Keratinocyte (primary cell): ENCODE results near the gene ADAT3. TPM values are rescaled to one million over a fixed set of nuclear protein-coding genes. Genes with fewer than 3 reads are reported as not detected.

Experiments used
- DNase-seq: peaks from one replicate; pipeline ENCODE4 v3.0.0-alpha.2; 2011; ENCODE audit warnings: low read depth, missing footprints, low spot score
- FAIRE-seq: peaks from 2 replicates; lab custom pipeline; 2011; peaks lifted over from hg19 to GRCh38; lab: Jason Lieb, UNC
- H2AFZ ChIP-seq: 2 replicates; pipeline ENCODE4 v1.6.0; 2012; ENCODE audit warnings: low read length, control low read depth, inconsistent platforms; ENCODE audit not compliant: control insufficient read depth
- H3K27ac ChIP-seq: 2 replicates; pipeline ENCODE4 v1.5.1; 2011; ENCODE audit warnings: low read length; ENCODE audit not compliant: control insufficient read depth, insufficient read depth
- H3K27me3 ChIP-seq: 3 replicates; pipeline ENCODE4 v1.6.0; 2011; ENCODE audit warnings: low read length; ENCODE audit not compliant: control insufficient read depth, insufficient read depth; ENCODE audit errors: extremely low read depth
- H3K36me3 ChIP-seq, 2 experiments: 2 replicates in 1 of 2; 3 replicates in 1 of 2; pipeline ENCODE4 v1.5.1; 2011; ENCODE audit warnings: low read length in 2 of 2, mild to moderate bottlenecking in 1 of 2; ENCODE audit not compliant: control insufficient read depth in 2 of 2, insufficient read depth in 2 of 2; ENCODE audit errors: extremely low read depth in 1 of 2
- H3K4me1 ChIP-seq: 3 replicates; pipeline ENCODE4 v1.5.1; 2011; ENCODE audit warnings: low read length; ENCODE audit not compliant: control insufficient read depth, insufficient read depth; ENCODE audit errors: extremely low read depth
- H3K4me2 ChIP-seq: 3 replicates; pipeline ENCODE4 v1.6.0; 2011; ENCODE audit warnings: low read depth, low read length; ENCODE audit not compliant: control insufficient read depth, insufficient read depth; ENCODE audit errors: extremely low read depth
- H3K4me3 ChIP-seq, 3 experiments: fragments of 200-600 bp in 1 of 3; sonication (generic) in 1 of 3; 2 replicates in 2 of 3; 3 replicates in 1 of 3; pipeline ENCODE4 v1.5.1; 2011 to 2016; ENCODE audit warnings: low read length in 3 of 3, mild to moderate bottlenecking in 3 of 3, control low read depth in 2 of 3, inconsistent platforms in 1 of 3, low read depth in 1 of 3, mixed read lengths in 1 of 3, mixed run types in 1 of 3, moderate library complexity in 1 of 3; ENCODE audit not compliant: control insufficient read depth in 2 of 3, insufficient read depth in 2 of 3; ENCODE audit errors: extremely low read depth in 1 of 3
- H3K79me2 ChIP-seq: 2 replicates; pipeline ENCODE4 v1.6.0; 2012; ENCODE audit warnings: low read length; ENCODE audit not compliant: control insufficient read depth, insufficient read depth
- H3K9ac ChIP-seq: 3 replicates; pipeline ENCODE4 v1.6.0; 2011; ENCODE audit warnings: low read length; ENCODE audit not compliant: control insufficient read depth, insufficient read depth; ENCODE audit errors: extremely low read depth
- H3K9me1 ChIP-seq: 3 replicates; pipeline ENCODE4 v1.6.0; 2011; ENCODE audit warnings: low read length; ENCODE audit not compliant: control insufficient read depth, insufficient read depth; ENCODE audit errors: extremely low read depth
- H3K9me3 ChIP-seq: 2 replicates; pipeline ENCODE4 v1.5.1; 2012; ENCODE audit warnings: low read depth, low read length; ENCODE audit not compliant: control insufficient read depth
- H4K20me1 ChIP-seq: 3 replicates; pipeline ENCODE4 v1.6.0; 2011; ENCODE audit warnings: low read length; ENCODE audit not compliant: control insufficient read depth, insufficient read depth; ENCODE audit errors: extremely low read depth
- EZH2 ChIP-seq: IDR thresholded peaks from one replicate; pipeline ENCODE4 v1.6.1; 2012; ENCODE audit warnings: inconsistent platforms, mild to moderate bottlenecking, low read length, moderate library complexity
- dilution Hi-C: fragments of 300-500 bp; cut with MboI; formaldehyde crosslinking; loops from one replicate; pipeline ENCODE4 v1.7.0; 2020; ENCODE audit warnings: low sequenced_read_pairs; ENCODE audit not compliant: extremely low pct_ligation_motif_present
- polyA plus RNA-seq, 5 experiments: library from polyadenylated mRNA; depleted of rRNA in 3 of 5; stranded (reverse) in 3 of 5; stranded (forward) in 1 of 5; unstranded in 1 of 5; fragments of >200 nt; gene quantifications; 1 replicate in 1 of 5; 2 replicates in 3 of 5; 3 replicates in 1 of 5; pipeline versions ENCODE4 v1.2.1 to v1.2.3, GENCODE V29; 2011 to 2012; ENCODE audit warnings: missing spikeins in 2 of 5, low read depth in 1 of 5, low replicate concordance in 1 of 5
- TF ChIP-seq, protein P1 (sequence below), 3 experiments: IDR thresholded peaks in 1 of 3; conservative IDR thresholded peaks in 1 of 3; optimal IDR thresholded peaks in 1 of 3; 2 replicates in 2 of 3; 3 replicates in 1 of 3; pipeline versions ENCODE3 to v1.5.1; 2011; ENCODE audit warnings: low read length in 3 of 3, mild to moderate bottlenecking in 3 of 3, moderate library complexity in 2 of 3, control low read depth in 1 of 3, inconsistent platforms in 1 of 3; ENCODE audit not compliant: insufficient read depth in 2 of 3; ENCODE audit errors: extremely low read depth in 1 of 3

The ADAT3 gene
- polyA plus RNA-seq, 1 donor (not counting 4 experiments of a cell fraction or from before 2014, with no cell fraction given) = 0.55 TPM

DNA sequence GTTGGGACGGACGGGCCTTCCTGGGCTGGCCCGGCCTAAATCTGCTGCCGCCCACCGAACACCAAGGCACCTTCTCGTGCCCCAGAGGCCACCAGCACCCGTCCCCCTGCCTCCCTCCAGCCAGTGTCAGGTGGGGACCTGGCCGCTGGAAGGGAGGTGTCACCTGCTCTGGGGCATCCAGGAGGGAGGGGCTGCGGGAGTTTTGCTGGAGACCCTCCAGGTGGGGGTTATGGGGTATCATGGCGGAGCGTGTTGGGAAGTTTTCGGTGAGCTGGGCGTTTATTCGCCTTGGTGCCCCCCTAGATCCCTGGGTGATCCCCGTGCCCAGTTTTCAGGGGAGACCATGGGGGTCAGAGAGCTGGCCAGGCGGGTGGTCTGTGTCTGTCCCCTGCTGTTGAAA lies 45.4 kb downstream of the ADAT3 start:
- Histone ChIP-seq H3K4me1 (peaks cover 3% of the 10 kb centered on the region), H3K27me3 (no peaks in the 10 kb centered on the region), H4K20me1 (peaks cover 42% of the 10 kb centered on the region), H3K79me2 (peaks cover 87% of the 10 kb centered on the region), H3K9me3 (no peaks in the 10 kb centered on the region), H3K4me2 (no peak overlapping the region), H3K4me3 (no peak overlapping the region), H3K27ac (no peak overlapping the region), H3K9ac (no peak overlapping the region), H3K36me3 (peaks cover 13 to 18% of the 10 kb centered on the region in 2 experiments), H3K9me1 (peaks cover 3% of the 10 kb centered on the region), H2AFZ (no peak overlapping the region)
- TF ChIP-seq, protein P1, sequence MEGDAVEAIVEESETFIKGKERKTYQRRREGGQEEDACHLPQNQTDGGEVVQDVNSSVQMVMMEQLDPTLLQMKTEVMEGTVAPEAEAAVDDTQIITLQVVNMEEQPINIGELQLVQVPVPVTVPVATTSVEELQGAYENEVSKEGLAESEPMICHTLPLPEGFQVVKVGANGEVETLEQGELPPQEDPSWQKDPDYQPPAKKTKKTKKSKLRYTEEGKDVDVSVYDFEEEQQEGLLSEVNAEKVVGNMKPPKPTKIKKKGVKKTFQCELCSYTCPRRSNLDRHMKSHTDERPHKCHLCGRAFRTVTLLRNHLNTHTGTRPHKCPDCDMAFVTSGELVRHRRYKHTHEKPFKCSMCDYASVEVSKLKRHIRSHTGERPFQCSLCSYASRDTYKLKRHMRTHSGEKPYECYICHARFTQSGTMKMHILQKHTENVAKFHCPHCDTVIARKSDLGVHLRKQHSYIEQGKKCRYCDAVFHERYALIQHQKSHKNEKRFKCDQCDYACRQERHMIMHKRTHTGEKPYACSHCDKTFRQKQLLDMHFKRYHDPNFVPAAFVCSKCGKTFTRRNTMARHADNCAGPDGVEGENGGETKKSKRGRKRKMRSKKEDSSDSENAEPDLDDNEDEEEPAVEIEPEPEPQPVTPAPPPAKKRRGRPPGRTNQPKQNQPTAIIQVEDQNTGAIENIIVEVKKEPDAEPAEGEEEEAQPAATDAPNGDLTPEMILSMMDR (optimal IDR thresholded peaks at IDR 0.05 in 1 of 3, IDR thresholded peaks at IDR 0.05 in 1 of 3, conservative IDR thresholded peaks at IDR 0.05 in 1 of 3; ENCODE audit: extremely low read depth in 1 of 3, insufficient read depth in 2 of 3, low read length in 3 of 3) = no peak
- no peak for TF ChIP-seq EZH2
- DNase-seq = no peak
- dilution Hi-C loops = no loop called here
- no peak for FAIRE-seq

DNA sequence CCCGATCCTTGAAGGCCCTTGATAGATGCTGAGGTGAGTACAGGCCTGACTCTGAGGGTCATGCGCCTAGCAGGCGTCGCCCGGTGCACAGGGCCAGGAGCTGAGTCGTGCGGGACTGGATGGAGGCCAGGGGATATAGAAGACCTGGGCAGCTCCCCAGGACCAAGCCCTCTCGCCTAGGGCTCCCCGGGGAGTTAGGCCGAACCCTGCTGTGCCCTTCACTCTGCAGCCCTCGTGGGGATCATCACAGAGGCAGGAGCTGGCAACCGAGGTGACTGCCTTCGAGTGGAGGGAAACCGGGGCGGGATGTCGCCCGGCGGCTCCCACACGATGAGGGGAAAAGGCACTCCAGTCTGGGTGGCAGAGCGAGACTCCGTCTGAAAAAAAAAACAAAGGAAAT lies 47.4 kb downstream of the ADAT3 start:
- peaks cover 18 to 19% of the 10 kb centered on the region in 2 experiments for H3K36me3 ChIP-seq
- H4K20me1 ChIP-seq = peaks cover 45% of the 10 kb centered on the region
- peaks cover 3% of the 10 kb centered on the region for H3K9me1 ChIP-seq
- no peaks in the 10 kb centered on the region for H3K9me3 ChIP-seq
- H3K4me2 ChIP-seq = no peak overlapping the region
- no peak for FAIRE-seq
- peaks cover 93% of the 10 kb centered on the region for H3K79me2 ChIP-seq
- peaks cover 2% of the 10 kb centered on the region for H3K4me1 ChIP-seq
- no peak overlapping the region for H3K9ac ChIP-seq
- dilution Hi-C loops = no loop called here
- H3K4me3 ChIP-seq = no peak overlapping the region
- no peaks in the 10 kb centered on the region for H3K27me3 ChIP-seq
- TF ChIP-seq EZH2 = no peak
- TF ChIP-seq, protein P1 (optimal IDR thresholded peaks at IDR 0.05 in 1 of 3, IDR thresholded peaks at IDR 0.05 in 1 of 3, conservative IDR thresholded peaks at IDR 0.05 in 1 of 3; ENCODE audit: extremely low read depth in 1 of 3, insufficient read depth in 2 of 3, low read length in 3 of 3) = no peak
- no peak for DNase-seq
- no peak overlapping the region for H3K27ac ChIP-seq
- no peak overlapping the region for H2AFZ ChIP-seq
